ENCODE data around the gene PCGF3. TPM values are rescaled to one million over a fixed set of nuclear protein-coding genes. Genes with fewer than 3 reads are reported as not detected.
A peak's percentile ranks its signal among the peaks of the same experiment; 100 is the strongest.

PCGF3 gene
- total RNA-seq, 1 experiment from 2014 or later, result 31.5 TPM

DNA sequence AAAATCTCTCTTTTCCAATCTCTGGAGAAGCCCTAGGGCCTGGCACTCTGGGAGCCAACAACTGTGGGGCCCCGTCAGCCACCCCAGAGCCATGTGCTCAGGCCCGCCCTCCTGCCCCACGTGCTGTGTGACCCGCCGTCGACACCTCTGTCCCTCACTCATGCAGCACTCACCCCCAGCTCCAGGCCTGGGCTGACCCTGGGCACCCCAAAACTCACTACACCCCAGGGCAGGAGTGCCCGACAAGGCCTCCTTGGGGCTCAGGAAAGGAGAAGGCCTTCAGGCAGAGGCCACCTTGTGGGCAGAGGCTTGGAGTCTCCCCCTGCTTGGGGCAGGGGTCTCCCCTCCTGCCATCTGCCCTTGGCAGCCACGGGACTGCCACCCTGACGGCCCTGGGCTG is 25.5 kb upstream of the PCGF3 start:
- BruUV-seq (replicated peaks), result no TSS peak
- Histone ChIP-seq H3K9me3 (ENCODE audit: low read length) (no peaks in the 10 kb centered on the region), H3K27me3 (ENCODE audit: low read length) (no peaks in the 10 kb centered on the region), H4K20me1 (ENCODE audit: low read length) (no peaks in the 10 kb centered on the region), H3K79me2 (ENCODE audit: low read length) (peaks cover 4% of the 10 kb centered on the region), H3K9ac (ENCODE audit: low read length) (no peak overlapping the region), H3K4me1 (ENCODE audit: insufficient read depth, low read length) (peaks cover 24% of the 10 kb centered on the region), H3K36me3 (ENCODE audit: low read depth, low read length) (no peaks in the 10 kb centered on the region), H3K27ac (ENCODE audit: low read length) (no peak overlapping the region), H3K4me3 (ENCODE audit: low read length) (no peak overlapping the region), H2AFZ (ENCODE audit: low read length) (no peak overlapping the region), H3K9me2 (replicated peaks; ENCODE audit: low read length) (no peaks in the 10 kb centered on the region), H3K4me2 (ENCODE audit: low read length) (peak overlapping the region; percentile 84; the same call in 1 of the 2 replicates), H3F3A (ENCODE audit: low read length, unreplicated experiment) (no peaks in the 10 kb centered on the region)
- ChIA-PET POLR2A (ENCODE audit: unreplicated experiment) (no interaction called here), CTCF (no interaction called here)
- TF ChIP-seq EZH2 (IDR thresholded peaks at IDR 0.05; ENCODE audit: low read length, unreplicated experiment), result no peak
- TF ChIP-seq EZH2phosphoT487 (IDR thresholded peaks at IDR 0.05; ENCODE audit: borderline replicate concordance, low read length), result no peak
- TF ChIP-seq, protein P1, sequence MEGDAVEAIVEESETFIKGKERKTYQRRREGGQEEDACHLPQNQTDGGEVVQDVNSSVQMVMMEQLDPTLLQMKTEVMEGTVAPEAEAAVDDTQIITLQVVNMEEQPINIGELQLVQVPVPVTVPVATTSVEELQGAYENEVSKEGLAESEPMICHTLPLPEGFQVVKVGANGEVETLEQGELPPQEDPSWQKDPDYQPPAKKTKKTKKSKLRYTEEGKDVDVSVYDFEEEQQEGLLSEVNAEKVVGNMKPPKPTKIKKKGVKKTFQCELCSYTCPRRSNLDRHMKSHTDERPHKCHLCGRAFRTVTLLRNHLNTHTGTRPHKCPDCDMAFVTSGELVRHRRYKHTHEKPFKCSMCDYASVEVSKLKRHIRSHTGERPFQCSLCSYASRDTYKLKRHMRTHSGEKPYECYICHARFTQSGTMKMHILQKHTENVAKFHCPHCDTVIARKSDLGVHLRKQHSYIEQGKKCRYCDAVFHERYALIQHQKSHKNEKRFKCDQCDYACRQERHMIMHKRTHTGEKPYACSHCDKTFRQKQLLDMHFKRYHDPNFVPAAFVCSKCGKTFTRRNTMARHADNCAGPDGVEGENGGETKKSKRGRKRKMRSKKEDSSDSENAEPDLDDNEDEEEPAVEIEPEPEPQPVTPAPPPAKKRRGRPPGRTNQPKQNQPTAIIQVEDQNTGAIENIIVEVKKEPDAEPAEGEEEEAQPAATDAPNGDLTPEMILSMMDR (conservative IDR thresholded peaks at IDR 0.05; ENCODE audit: low read depth, low read length), result no peak
- ATAC-seq (no peak), DNase-seq (no peak)
- intact Hi-C loops (cut with micrococcal nuclease), result no loop called here

DNA sequence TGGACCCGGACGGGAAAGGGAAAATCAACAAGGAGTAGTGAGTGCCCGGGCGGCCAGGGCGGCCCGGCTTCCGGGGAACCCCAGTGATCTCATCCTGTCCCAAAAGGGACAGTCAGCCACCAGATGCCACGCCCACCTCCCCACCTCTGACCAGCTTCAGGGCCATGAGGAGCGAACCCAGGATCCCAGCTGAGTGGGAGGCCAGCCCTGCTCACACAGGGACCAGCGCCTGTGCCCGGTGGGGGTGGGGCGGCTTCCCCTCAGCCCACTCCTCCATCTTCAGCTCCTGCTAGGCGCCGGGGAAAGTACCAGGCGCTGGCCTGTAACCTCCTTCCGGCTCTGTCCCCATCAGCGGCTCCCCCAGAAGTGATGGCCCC is 25.1 kb upstream of the PCGF3 start:
- ChIA-PET POLR2A (ENCODE audit: unreplicated experiment) (no interaction called here), CTCF (no interaction called here)
- peak overlapping the region; percentile 60 for H3K9ac ChIP-seq (ENCODE audit: low read length)
- H3F3A ChIP-seq (ENCODE audit: low read length, unreplicated experiment), result no peaks in the 10 kb centered on the region
- no peaks in the 10 kb centered on the region for H3K79me2 ChIP-seq (ENCODE audit: low read length)
- ATAC-seq (no peak), DNase-seq (peak; percentile 8)
- BruUV-seq (replicated peaks), result TSS peak; percentile 37
- no peaks in the 10 kb centered on the region for H3K9me2 ChIP-seq (replicated peaks; ENCODE audit: low read length)
- no peaks in the 10 kb centered on the region for H3K27me3 ChIP-seq (ENCODE audit: low read length)
- TF ChIP-seq, protein P1 (conservative IDR thresholded peaks at IDR 0.05; ENCODE audit: low read depth, low read length), result no peak
- TF ChIP-seq EZH2phosphoT487 (IDR thresholded peaks at IDR 0.05; ENCODE audit: borderline replicate concordance, low read length), result no peak
- TF ChIP-seq EZH2 (IDR thresholded peaks at IDR 0.05; ENCODE audit: low read length, unreplicated experiment), result no peak
- peak overlapping the region; percentile 84 for H3K4me2 ChIP-seq (ENCODE audit: low read length)
- intact Hi-C loops (cut with micrococcal nuclease), result no loop called here
- peak overlapping the region; percentile 62 for H3K4me3 ChIP-seq (ENCODE audit: low read length)
- no peaks in the 10 kb centered on the region for H4K20me1 ChIP-seq (ENCODE audit: low read length)
- H3K9me3 ChIP-seq (ENCODE audit: low read length), result no peaks in the 10 kb centered on the region
- no peaks in the 10 kb centered on the region for H3K36me3 ChIP-seq (ENCODE audit: low read depth, low read length)
- H3K4me1 ChIP-seq (ENCODE audit: insufficient read depth, low read length), result peaks cover 20% of the 10 kb centered on the region; the same call in 1 of the 2 replicates
- H2AFZ ChIP-seq (ENCODE audit: low read length), result peak overlapping the region; percentile 66
- H3K27ac ChIP-seq (ENCODE audit: low read length), result no peak overlapping the region

DNA sequence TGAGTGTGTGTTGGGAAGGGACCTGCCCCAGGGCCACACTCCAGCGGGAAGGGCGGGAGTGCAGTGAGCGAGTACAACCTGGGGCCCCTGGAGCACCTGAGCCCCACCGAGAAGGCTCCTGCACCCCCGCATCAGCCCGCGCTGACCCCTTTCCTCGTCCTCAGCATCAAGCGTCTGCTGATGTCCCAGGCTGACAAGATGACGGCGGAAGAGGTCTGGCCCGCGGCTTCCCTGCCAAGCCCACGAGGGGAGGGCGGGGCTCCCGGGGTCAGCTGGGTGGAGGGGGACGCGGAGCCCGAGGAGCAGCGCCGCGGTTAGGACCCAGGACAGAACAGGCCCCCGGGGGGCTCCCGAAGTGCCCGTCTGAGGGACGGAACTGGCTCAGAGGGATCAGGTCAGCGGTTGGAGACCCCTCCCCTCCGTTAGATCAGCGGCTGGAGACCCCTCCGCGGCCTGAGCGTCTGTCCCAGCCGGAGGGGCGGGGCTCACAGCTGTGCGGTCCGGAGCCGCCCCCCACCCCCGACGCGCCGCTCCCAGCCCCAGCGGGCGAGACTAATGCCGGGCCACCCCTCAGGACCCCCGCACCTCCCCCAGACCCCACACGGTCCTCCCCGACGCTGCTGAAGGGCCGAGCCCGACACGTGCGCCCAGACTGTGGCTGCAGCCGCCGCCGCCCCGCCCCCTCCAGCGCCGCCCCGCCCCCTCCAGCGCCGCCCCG is 24.5 kb upstream of the PCGF3 start:
- H3K4me3 ChIP-seq (ENCODE audit: low read length), result peak overlapping the region; percentile 62
- no peaks in the 10 kb centered on the region for H3K79me2 ChIP-seq (ENCODE audit: low read length)
- DNase-seq (peak; percentile 52), ATAC-seq (peak; percentile 51)
- H3K27ac ChIP-seq (ENCODE audit: low read length), result no peak overlapping the region
- H3K4me2 ChIP-seq (ENCODE audit: low read length), result peak overlapping the region; percentile 84
- no peaks in the 10 kb centered on the region for H3K27me3 ChIP-seq (ENCODE audit: low read length)
- intact Hi-C loops (cut with micrococcal nuclease), result no loop called here
- H3K9ac ChIP-seq (ENCODE audit: low read length), result peak overlapping the region; percentile 60
- no peaks in the 10 kb centered on the region for H3F3A ChIP-seq (ENCODE audit: low read length, unreplicated experiment)
- ChIA-PET POLR2A (ENCODE audit: unreplicated experiment) (no interaction called here), CTCF (no interaction called here)
- H3K9me2 ChIP-seq (replicated peaks; ENCODE audit: low read length), result no peaks in the 10 kb centered on the region
- H2AFZ ChIP-seq (ENCODE audit: low read length), result peak overlapping the region; percentile 66
- TF ChIP-seq EZH2 (IDR thresholded peaks at IDR 0.05; ENCODE audit: low read length, unreplicated experiment) (no peak), EZH2phosphoT487 (IDR thresholded peaks at IDR 0.05; ENCODE audit: borderline replicate concordance, low read length) (no peak)
- TF ChIP-seq, protein P1 (conservative IDR thresholded peaks at IDR 0.05; ENCODE audit: low read depth, low read length), result no peak
- no peaks in the 10 kb centered on the region for H4K20me1 ChIP-seq (ENCODE audit: low read length)
- H3K9me3 ChIP-seq (ENCODE audit: low read length), result no peaks in the 10 kb centered on the region
- H3K4me1 ChIP-seq (ENCODE audit: insufficient read depth, low read length), result peaks cover 19% of the 10 kb centered on the region; the same call in 1 of the 2 replicates
- no peaks in the 10 kb centered on the region for H3K36me3 ChIP-seq (ENCODE audit: low read depth, low read length)
- no TSS peak for BruUV-seq (replicated peaks)
